Measurements from ENCODE around the gene PKN1. TPM values are rescaled to one million over a fixed set of nuclear protein-coding genes. Genes with fewer than 3 reads are reported as not detected.

PKN1 gene
- total RNA-seq, result 100 to 1,000 TPM; 323 to 351 (median 350) TPM
- 122 TPM for total RNA-seq (2013)

DNA sequence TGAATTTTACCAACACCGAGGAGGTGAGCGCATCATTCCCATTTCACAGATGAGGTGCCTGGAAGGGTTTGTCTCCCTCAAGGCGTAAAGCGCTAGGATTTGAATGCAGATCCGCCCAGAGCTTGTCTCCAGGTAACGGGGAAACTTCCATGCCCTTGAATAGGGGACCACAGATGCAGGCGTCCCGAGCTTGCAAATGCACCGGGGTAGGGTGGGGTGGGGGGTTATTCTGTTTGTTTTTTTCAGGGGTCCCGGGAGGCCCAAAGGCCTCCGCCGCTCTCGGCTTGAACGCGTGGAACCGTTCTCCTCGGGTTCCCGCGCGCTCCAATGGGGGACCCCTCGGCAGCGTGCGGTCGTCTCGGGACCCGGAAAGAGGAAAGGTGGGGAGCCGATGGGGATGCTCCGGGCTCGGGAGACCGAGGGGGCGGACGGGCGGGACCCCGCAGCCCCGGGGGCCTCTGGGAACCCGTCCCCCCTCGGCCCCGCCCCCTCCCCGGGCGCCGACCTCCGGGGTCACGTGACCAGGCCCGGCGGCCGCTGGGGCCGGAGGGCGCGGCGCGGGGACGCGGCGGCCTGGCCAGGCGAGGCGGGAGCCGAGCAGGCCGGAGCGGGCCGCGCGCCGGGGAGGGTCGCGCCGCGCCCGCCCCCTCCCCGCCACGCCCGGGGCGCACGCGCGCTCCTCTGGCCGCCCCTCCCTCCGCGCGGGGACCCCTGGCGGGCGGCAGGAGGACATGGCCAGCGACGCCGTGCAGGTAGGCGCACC, at the start of gene PKN1:
TSS of gene PKN1 (plus strand) at position 516 of the 763 bp plus-strand sequence. CDS start at position 732, 216 bp downstream.
- peak within 1 kb of the TSS; percentile 72 for H3K4me3 ChIP-seq (ENCODE audit: low read length)
- peak within 1 kb of the TSS; percentile 90 for H3K4me3 Mint-ChIP-seq
- DNase-seq (peak; percentile 56 to 68), ATAC-seq (peak in 2 of 3 donors; percentile 6 to 31)
- no peaks in the 10 kb centered on the region for H3K9me3 ChIP-seq (ENCODE audit: control insufficient read depth, insufficient read depth, low read length)
- H3K4me1 ChIP-seq (ENCODE audit: control insufficient read depth, insufficient read depth, low read length), result peaks cover 48% of the 10 kb centered on the region
- WGBS (ENCODE audit: insufficient coverage), result 2% methylated on average over 85 of the region's 85 CpGs
- TF ChIP-seq, protein P1, sequence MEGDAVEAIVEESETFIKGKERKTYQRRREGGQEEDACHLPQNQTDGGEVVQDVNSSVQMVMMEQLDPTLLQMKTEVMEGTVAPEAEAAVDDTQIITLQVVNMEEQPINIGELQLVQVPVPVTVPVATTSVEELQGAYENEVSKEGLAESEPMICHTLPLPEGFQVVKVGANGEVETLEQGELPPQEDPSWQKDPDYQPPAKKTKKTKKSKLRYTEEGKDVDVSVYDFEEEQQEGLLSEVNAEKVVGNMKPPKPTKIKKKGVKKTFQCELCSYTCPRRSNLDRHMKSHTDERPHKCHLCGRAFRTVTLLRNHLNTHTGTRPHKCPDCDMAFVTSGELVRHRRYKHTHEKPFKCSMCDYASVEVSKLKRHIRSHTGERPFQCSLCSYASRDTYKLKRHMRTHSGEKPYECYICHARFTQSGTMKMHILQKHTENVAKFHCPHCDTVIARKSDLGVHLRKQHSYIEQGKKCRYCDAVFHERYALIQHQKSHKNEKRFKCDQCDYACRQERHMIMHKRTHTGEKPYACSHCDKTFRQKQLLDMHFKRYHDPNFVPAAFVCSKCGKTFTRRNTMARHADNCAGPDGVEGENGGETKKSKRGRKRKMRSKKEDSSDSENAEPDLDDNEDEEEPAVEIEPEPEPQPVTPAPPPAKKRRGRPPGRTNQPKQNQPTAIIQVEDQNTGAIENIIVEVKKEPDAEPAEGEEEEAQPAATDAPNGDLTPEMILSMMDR (IDR thresholded peaks at IDR 0.05), result no peak
- H3K36me3 Mint-ChIP-seq, result no peaks in the 10 kb centered on the region
- intact Hi-C loops (cut with micrococcal nuclease), result loop anchor here (1.0 kb wide), 1 partner anchor 43 kb away; no protein-coding TSS in a partner anchor
- H3K36me3 ChIP-seq (ENCODE audit: control insufficient read depth, insufficient read depth, low read length), result no peaks in the 10 kb centered on the region
- no peaks in the 10 kb centered on the region for H3K27me3 ChIP-seq (ENCODE audit: control insufficient read depth, insufficient read depth, low read length)
- H3K27ac Mint-ChIP-seq, result peak within 1 kb of the TSS; percentile 97 to 100
- no peaks in the 10 kb centered on the region for H3K27me3 Mint-ChIP-seq (ENCODE audit: low read depth in 2 of 2)
- H3K27ac ChIP-seq (ENCODE audit: low read length), result peak within 1 kb of the TSS; percentile 79
- H3K9me3 Mint-ChIP-seq, result no peaks in the 10 kb centered on the region
- peaks cover 25 to 38% of the 10 kb centered on the region in 2 donors for H3K4me1 Mint-ChIP-seq

DNA sequence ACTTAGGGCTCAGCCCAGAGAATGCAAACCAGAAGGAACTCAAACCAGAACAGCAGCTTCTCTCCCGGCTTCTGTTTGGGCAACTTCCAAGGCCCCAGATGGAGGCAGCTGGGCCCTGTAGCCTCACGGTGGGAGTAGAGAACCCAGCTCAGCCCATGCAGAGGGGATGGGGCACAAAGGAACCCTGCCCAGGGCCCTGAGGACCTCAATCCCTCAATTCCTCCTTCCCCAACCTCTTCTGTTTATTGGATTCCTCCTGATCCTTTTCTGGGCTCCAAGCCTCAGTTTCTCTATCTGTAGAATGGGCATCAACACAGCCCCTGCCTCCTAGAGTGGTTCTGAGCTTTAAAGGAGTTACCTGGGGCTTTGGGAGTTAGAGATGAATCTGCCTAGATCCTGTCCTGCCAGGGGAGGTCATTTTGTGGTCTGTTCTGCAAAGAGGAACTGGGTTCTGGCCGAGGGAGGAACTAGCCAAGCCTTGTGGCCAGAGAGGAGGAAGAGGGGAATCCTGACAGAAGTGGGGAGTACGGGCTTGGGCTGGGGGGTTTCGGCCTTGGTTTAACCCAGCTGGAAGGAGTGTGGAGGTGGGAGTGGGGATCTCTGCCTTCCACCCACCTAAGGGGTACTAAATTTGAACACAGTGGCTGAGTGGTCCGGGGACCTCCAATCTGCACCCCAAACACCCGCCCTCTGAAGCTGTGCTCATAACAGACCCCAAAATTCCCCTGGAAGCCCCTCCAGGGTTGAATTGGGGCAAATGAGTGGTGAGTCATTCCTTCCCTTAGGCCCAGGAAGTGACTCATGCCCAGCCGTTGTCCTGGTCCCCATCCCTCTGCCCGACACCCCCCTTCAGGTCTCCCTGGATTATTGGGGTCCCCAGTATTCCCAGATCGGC, 49.2 kb upstream of the PKN1 start:
- H3K36me3 Mint-ChIP-seq, result no peaks in the 10 kb centered on the region
- H3K27me3 Mint-ChIP-seq (ENCODE audit: low read depth in 2 of 2), result no peaks in the 10 kb centered on the region
- H3K4me1 Mint-ChIP-seq, result peaks cover 47 to 55% of the 10 kb centered on the region in 2 donors
- intact Hi-C loops (cut with micrococcal nuclease), result loop anchor here (1.0 kb wide), 1 partner anchor 34 kb away; no protein-coding TSS in a partner anchor
- peak; percentile 20 to 28 (median 21) for ATAC-seq
- Histone ChIP-seq H3K4me1 (ENCODE audit: control insufficient read depth, insufficient read depth, low read length) (peaks cover 72% of the 10 kb centered on the region), H3K9me3 (ENCODE audit: control insufficient read depth, insufficient read depth, low read length) (no peaks in the 10 kb centered on the region), H3K4me3 (ENCODE audit: low read length) (peak overlapping the region; percentile 71), H3K27ac (ENCODE audit: low read length) (peak overlapping the region; percentile 91), H3K27me3 (ENCODE audit: control insufficient read depth, insufficient read depth, low read length) (no peaks in the 10 kb centered on the region), H3K36me3 (ENCODE audit: control insufficient read depth, insufficient read depth, low read length) (peaks cover 18% of the 10 kb centered on the region)
- H3K9me3 Mint-ChIP-seq, result no peaks in the 10 kb centered on the region
- peak overlapping the region; percentile 91 to 94 for H3K27ac Mint-ChIP-seq
- peak; percentile 70 to 82 for DNase-seq
- 2% methylated on average over 8 of the region's 10 CpGs for WGBS (ENCODE audit: insufficient coverage)
- TF ChIP-seq, protein P1 (IDR thresholded peaks at IDR 0.05), result no peak
- H3K4me3 Mint-ChIP-seq, result peak overlapping the region; percentile 93

DNA sequence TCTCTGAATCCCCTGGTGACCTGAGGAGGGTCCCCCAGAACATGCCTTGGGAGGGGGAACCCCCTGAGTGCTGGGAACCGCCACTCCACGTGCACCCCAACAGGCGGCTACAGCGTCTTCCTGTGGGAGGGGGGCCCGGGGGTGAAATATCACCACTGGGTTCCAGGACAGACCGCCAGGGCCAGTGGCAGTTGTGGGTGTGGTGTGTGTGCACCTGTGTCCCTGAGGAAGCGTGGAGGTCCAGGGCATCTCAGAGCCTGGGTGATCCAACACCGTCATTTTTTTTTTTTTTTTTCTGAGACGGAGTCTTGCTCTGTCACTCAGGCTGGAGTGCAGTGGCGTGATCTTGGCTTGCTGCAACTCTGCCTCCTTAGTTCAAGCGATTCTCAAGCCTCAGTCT, 47.6 kb upstream of the PKN1 start:
- WGBS (ENCODE audit: insufficient coverage), result 5% methylated on average over 11 of the region's 11 CpGs
- Histone ChIP-seq H3K4me3 (ENCODE audit: low read length) (peak overlapping the region; percentile 71), H3K9me3 (ENCODE audit: control insufficient read depth, insufficient read depth, low read length) (no peaks in the 10 kb centered on the region), H3K36me3 (ENCODE audit: control insufficient read depth, insufficient read depth, low read length) (peaks cover 24% of the 10 kb centered on the region), H3K27me3 (ENCODE audit: control insufficient read depth, insufficient read depth, low read length) (no peaks in the 10 kb centered on the region), H3K27ac (ENCODE audit: low read length) (peak overlapping the region; percentile 91), H3K4me1 (ENCODE audit: control insufficient read depth, insufficient read depth, low read length) (peaks cover 57% of the 10 kb centered on the region)
- H3K4me3 Mint-ChIP-seq, result peak overlapping the region; percentile 93
- TF ChIP-seq, protein P1 (IDR thresholded peaks at IDR 0.05), result no peak
- peaks cover 35 to 50% of the 10 kb centered on the region in 2 donors for H3K4me1 Mint-ChIP-seq
- DNase-seq (peak; percentile 51 to 58), ATAC-seq (no peak)
- H3K36me3 Mint-ChIP-seq, result no peaks in the 10 kb centered on the region
- H3K9me3 Mint-ChIP-seq, result no peaks in the 10 kb centered on the region
- intact Hi-C loops (cut with micrococcal nuclease), result no loop called here
- no peaks in the 10 kb centered on the region for H3K27me3 Mint-ChIP-seq (ENCODE audit: low read depth in 2 of 2)
- peak overlapping the region; percentile 91 to 94 for H3K27ac Mint-ChIP-seq
